OCI-LY3 (cell line): ENCODE measurements around the gene ATP8B4.

Source experiments
- H2AFZ ChIP-seq: fragments of 200-600, 300-600 bp; shearing (Covaris generic); 2 replicates; pipeline ENCODE4 v1.6.0; 2014; ENCODE audit warnings: antibody characterized with exemption, low read depth, low read length
- H3K27ac ChIP-seq: fragments of 200-600, 300-600 bp; sonication (generic); 2 replicates; pipeline ENCODE4 v1.5.1; 2014; ENCODE audit warnings: mild to moderate bottlenecking, low read length, moderate library complexity, mixed read lengths
- H3K27me3 ChIP-seq: fragments of 200-600, 300-600 bp; sonication (generic); 2 replicates; pipeline ENCODE4 v1.6.1; 2014; ENCODE audit warnings: low read depth, low read length, mixed read lengths
- H3K36me3 ChIP-seq: fragments of 200-600, 300-600 bp; sonication (generic); replicated peaks from 2 replicates; pipeline ENCODE3; 2014; ENCODE audit warnings: low read depth, low read length, mixed read lengths
- H3K4me1 ChIP-seq: fragments of 300-600, 200-600 bp; sonication (generic); 2 replicates; pipeline ENCODE4 v1.6.1; 2014; ENCODE audit warnings: low read length, mixed read lengths
- H3K4me2 ChIP-seq: fragments of 200-600, 300-600 bp; sonication (generic); 2 replicates; pipeline ENCODE4 v1.6.1; 2014; ENCODE audit warnings: low read length, mixed read lengths
- H3K4me3 ChIP-seq: fragments of 300-600, 200-600 bp; sonication (generic); 2 replicates; pipeline ENCODE4 v1.5.1; 2014; ENCODE audit warnings: antibody characterized with exemption, mild to moderate bottlenecking, low read length, moderate library complexity
- H3K79me2 ChIP-seq: fragments of 300-600, 200-600 bp; shearing (Covaris generic); 2 replicates; pipeline ENCODE4 v1.6.1; 2014; ENCODE audit warnings: mild to moderate bottlenecking, low read length, mixed read lengths
- H3K9ac ChIP-seq: fragments of 300-600, 200-600 bp; shearing (Covaris generic); 2 replicates; pipeline ENCODE4 v1.6.0; 2014; ENCODE audit warnings: mild to moderate bottlenecking, low read length, moderate library complexity
- H3K9me3 ChIP-seq: fragments of 200-600, 300-600 bp; shearing (Covaris generic); 2 replicates; pipeline ENCODE4 v1.6.1; 2014; ENCODE audit warnings: low read length, mixed read lengths; ENCODE audit not compliant: insufficient read depth
- H4K20me1 ChIP-seq: fragments of 200-600, 300-600 bp; sonication (generic); 2 replicates; pipeline ENCODE4 v1.6.1; 2016; ENCODE audit warnings: low read length, mixed read lengths; ENCODE audit not compliant: insufficient read depth
- EZH2phosphoT487 ChIP-seq: fragments of 200-600 bp; shearing (Covaris generic); IDR thresholded peaks from 2 replicates; pipeline ENCODE4 v1.6.1; 2018; ENCODE audit warnings: antibody characterized with exemption, mixed run types, low read depth
- TF ChIP-seq, protein P1 (sequence below): fragments of 200-600, 300-600 bp; sonication (generic); IDR thresholded peaks from 2 replicates; pipeline ENCODE4 v1.5.1; 2014; ENCODE audit warnings: antibody characterized with exemption, low read length, low read depth

ATP8B4 gene

DNA sequence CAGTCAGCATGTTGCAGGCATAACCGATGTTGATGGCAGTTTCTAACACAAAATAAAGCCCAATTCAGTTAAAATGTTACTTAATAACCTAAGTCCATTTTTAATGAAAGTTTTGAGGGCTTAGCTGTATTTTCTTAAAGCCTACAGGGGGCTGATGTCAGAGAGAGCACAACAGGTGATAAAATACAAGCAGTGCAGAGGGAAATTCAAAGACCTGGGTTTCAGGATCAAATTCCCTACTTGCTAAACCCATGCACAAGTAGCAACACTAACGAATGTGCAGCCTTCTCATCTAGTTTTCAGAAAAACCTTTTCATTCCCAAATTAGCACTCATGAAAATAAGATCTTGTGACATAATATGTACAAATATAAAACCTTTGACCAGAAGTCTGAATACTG lies 202.0 kb downstream of the ATP8B4 start:
- Histone ChIP-seq H3K27ac (no peak overlapping the region), H3K9ac (no peak overlapping the region), H3K36me3 (no peaks in the 10 kb centered on the region), H3K4me2 (no peak overlapping the region), H3K79me2 (no peaks in the 10 kb centered on the region), H3K4me3 (no peak overlapping the region), H4K20me1 (no peaks in the 10 kb centered on the region), H2AFZ (no peak overlapping the region), H3K4me1 (no peaks in the 10 kb centered on the region), H3K27me3 (peaks cover 4% of the 10 kb centered on the region; the same call in 1 of the 2 replicates), H3K9me3 (no peaks in the 10 kb centered on the region)
- TF ChIP-seq EZH2phosphoT487: no peak
- TF ChIP-seq, protein P1, sequence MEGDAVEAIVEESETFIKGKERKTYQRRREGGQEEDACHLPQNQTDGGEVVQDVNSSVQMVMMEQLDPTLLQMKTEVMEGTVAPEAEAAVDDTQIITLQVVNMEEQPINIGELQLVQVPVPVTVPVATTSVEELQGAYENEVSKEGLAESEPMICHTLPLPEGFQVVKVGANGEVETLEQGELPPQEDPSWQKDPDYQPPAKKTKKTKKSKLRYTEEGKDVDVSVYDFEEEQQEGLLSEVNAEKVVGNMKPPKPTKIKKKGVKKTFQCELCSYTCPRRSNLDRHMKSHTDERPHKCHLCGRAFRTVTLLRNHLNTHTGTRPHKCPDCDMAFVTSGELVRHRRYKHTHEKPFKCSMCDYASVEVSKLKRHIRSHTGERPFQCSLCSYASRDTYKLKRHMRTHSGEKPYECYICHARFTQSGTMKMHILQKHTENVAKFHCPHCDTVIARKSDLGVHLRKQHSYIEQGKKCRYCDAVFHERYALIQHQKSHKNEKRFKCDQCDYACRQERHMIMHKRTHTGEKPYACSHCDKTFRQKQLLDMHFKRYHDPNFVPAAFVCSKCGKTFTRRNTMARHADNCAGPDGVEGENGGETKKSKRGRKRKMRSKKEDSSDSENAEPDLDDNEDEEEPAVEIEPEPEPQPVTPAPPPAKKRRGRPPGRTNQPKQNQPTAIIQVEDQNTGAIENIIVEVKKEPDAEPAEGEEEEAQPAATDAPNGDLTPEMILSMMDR: no peak

DNA sequence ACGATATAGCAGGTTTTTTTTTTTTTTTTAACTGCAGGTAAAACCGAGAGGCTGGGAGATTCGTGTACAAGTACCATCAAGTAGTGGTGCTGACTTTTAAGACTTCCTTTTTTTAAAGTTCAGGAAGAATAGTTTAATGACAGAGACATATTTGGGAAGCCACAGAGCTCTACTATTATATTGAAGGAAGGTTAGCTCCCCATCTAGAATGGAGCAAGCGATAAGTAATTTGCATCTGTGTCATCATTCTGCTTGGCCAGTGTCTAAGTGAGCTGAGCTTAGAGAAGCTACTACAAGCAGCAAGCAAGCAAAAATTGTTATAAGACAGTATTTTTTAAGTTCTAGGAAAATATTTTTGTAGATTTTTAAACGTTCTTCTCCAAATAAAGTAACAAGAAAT lies 203.2 kb downstream of the ATP8B4 start:
- no peak overlapping the region for H2AFZ ChIP-seq
- H3K79me2 ChIP-seq: no peaks in the 10 kb centered on the region
- no peak overlapping the region for H3K4me3 ChIP-seq
- TF ChIP-seq, protein P1: no peak
- TF ChIP-seq EZH2phosphoT487: no peak
- H3K4me1 ChIP-seq: no peaks in the 10 kb centered on the region
- H4K20me1 ChIP-seq: no peaks in the 10 kb centered on the region
- no peak overlapping the region for H3K27ac ChIP-seq
- H3K4me2 ChIP-seq: no peak overlapping the region
- no peaks in the 10 kb centered on the region for H3K36me3 ChIP-seq
- H3K9ac ChIP-seq: no peak overlapping the region
- no peaks in the 10 kb centered on the region for H3K27me3 ChIP-seq
- no peaks in the 10 kb centered on the region for H3K9me3 ChIP-seq

DNA sequence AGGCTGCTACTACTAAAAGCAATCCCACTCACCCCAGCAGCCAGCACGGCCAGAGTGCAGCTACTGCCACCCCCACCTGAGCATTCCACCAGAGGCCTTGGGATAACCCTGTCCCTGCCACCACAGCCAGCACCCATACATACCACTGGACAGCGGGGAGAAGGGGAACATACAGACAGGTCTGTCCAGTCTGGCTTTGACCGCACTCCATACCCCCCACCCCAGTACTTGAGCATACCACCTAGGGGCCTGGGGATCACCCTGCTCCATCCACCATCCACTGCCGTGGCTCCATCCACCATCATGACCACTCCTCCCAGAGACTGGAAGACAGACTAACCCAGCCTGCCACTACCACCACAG lies 210.1 kb downstream of the ATP8B4 start:
- no peak overlapping the region for H3K4me2 ChIP-seq
- H3K9ac ChIP-seq: no peak overlapping the region
- H3K4me1 ChIP-seq: no peaks in the 10 kb centered on the region
- no peak overlapping the region for H3K27ac ChIP-seq
- no peak overlapping the region for H2AFZ ChIP-seq
- H3K79me2 ChIP-seq: no peaks in the 10 kb centered on the region
- no peaks in the 10 kb centered on the region for H3K36me3 ChIP-seq
- H3K4me3 ChIP-seq: no peak overlapping the region
- H3K27me3 ChIP-seq: no peaks in the 10 kb centered on the region
- H4K20me1 ChIP-seq: no peaks in the 10 kb centered on the region
- TF ChIP-seq, protein P1: no peak
- TF ChIP-seq EZH2phosphoT487: no peak
- H3K9me3 ChIP-seq: no peaks in the 10 kb centered on the region

DNA sequence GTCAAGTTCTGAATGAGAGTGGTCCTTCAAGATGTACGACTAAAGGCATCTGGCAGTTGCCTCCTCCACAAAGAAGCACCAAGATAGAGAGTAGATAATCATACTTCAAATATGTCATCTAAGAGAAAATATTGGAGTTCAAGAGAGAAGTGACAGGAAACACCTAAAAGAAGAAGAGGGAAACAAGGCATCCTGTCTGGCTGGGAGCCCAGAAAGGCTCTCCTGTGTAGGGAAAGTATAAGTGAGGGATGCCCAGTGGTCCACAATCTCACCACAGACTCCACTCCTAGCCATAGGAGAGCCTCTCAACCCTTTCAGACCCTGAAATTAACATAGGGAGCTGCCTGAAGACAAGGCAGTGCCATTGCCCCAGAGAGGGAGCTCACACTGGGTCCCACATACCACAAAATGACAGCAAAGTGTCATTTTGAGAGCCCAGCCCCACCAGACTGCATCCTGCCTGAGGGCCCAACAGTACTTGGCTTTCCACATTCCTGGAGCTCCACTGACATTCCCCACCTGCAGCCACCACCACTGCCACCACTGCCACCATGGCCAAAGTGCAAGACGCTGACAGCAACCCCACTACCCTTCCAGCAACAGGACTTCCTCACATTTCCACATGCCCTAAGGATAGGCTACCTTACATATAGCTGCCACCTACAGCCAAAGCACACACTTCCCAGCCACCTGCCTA lies 210.6 kb downstream of the ATP8B4 start:
- no peaks in the 10 kb centered on the region for H3K79me2 ChIP-seq
- H3K4me1 ChIP-seq: no peaks in the 10 kb centered on the region
- no peaks in the 10 kb centered on the region for H3K27me3 ChIP-seq
- no peaks in the 10 kb centered on the region for H3K9me3 ChIP-seq
- no peak overlapping the region for H3K9ac ChIP-seq
- H3K36me3 ChIP-seq: no peaks in the 10 kb centered on the region
- H3K27ac ChIP-seq: no peak overlapping the region
- TF ChIP-seq, protein P1: no peak
- TF ChIP-seq EZH2phosphoT487: no peak
- H3K4me3 ChIP-seq: no peak overlapping the region
- no peak overlapping the region for H3K4me2 ChIP-seq
- no peaks in the 10 kb centered on the region for H4K20me1 ChIP-seq
- no peak overlapping the region for H2AFZ ChIP-seq
